Tibial nerve (tissue), 3 donors: ENCODE results near the gene TAF7L.

Source experiments
- CTCF ChIP-seq, 5 experiments: fragments of 200-600 bp in 3 of 5; fragments of 450-650 bp in 2 of 5; sonication (generic) in 3 of 5; IDR thresholded peaks; one replicate each; pipeline ENCODE4 v1.5.1; 2016 to 2019; ENCODE audit warnings: antibody characterized with exemption in 5 of 5, mild to moderate bottlenecking in 3 of 5, moderate library complexity in 2 of 5
- POLR2A ChIP-seq, 2 donors: fragments of 450-650 bp; IDR thresholded peaks; one replicate each; pipeline ENCODE4 v1.6.1; 2017; ENCODE audit warnings: antibody characterized with exemption in 2 of 2, mild to moderate bottlenecking in 2 of 2, moderate library complexity in 2 of 2

DNA sequence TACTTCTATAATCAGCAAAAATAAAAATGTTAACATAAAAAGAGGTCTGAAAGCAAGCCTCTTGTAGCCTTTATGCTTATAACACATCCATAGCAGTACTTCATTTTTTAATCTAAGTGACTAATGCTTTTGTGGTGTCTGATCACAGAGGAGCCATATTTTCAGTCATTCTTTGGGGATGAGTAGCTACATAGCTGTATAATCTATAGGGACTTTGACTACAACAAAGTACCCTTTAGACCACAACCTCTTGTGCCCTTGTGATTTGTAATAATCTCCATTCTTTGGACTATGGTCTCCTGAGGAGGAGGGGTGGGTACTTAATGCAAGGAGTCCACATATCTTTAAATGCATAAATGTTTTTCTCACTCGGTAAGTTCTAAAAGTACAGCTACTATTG is 62.0 kb downstream of the TAF7L start:
- TF ChIP-seq POLR2A (IDR thresholded peaks at IDR 0.05) (no peak), CTCF (IDR thresholded peaks at IDR 0.05) (no peak)
